Fibroblast of pulmonary artery (primary cell): ENCODE data around the gene CHTF8.
A peak's percentile ranks its signal among the peaks of the same experiment; 100 is the strongest.

Source experiments
- DNase-seq: peaks from one replicate; pipeline ENCODE4 v3.0.0-alpha.2; 2010; ENCODE audit warnings: low read depth
- H3K4me3 ChIP-seq: replicated peaks from 2 replicates; pipeline ENCODE4 v1.5.1; 2011; ENCODE audit warnings: low read depth, mild to moderate bottlenecking, control low read depth, low read length, moderate library complexity
- TF ChIP-seq, protein P1 (sequence below): IDR thresholded peaks from 2 replicates; pipeline ENCODE4 v1.5.1; 2011; ENCODE audit warnings: mild to moderate bottlenecking, control low read depth, low read length, inconsistent platforms; ENCODE audit errors: missing control alignments

CHTF8 gene

GRCh38 chr16:69084289-69084688, 48.1 kb downstream of the CHTF8 start:
- TF ChIP-seq, protein P1, sequence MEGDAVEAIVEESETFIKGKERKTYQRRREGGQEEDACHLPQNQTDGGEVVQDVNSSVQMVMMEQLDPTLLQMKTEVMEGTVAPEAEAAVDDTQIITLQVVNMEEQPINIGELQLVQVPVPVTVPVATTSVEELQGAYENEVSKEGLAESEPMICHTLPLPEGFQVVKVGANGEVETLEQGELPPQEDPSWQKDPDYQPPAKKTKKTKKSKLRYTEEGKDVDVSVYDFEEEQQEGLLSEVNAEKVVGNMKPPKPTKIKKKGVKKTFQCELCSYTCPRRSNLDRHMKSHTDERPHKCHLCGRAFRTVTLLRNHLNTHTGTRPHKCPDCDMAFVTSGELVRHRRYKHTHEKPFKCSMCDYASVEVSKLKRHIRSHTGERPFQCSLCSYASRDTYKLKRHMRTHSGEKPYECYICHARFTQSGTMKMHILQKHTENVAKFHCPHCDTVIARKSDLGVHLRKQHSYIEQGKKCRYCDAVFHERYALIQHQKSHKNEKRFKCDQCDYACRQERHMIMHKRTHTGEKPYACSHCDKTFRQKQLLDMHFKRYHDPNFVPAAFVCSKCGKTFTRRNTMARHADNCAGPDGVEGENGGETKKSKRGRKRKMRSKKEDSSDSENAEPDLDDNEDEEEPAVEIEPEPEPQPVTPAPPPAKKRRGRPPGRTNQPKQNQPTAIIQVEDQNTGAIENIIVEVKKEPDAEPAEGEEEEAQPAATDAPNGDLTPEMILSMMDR: no peak
- peak; percentile 86 for DNase-seq
- H3K4me3 ChIP-seq: no peak overlapping the region

GRCh38 chr16:69083306-69083941, 49.0 kb downstream of the CHTF8 start:
- TF ChIP-seq, protein P1: peak; percentile 4
- no peak for DNase-seq
- no peak overlapping the region for H3K4me3 ChIP-seq

GRCh38 chr16:69079697-69080096, 52.7 kb downstream of the CHTF8 start:
- no peak for DNase-seq
- TF ChIP-seq, protein P1: no peak
- no peak overlapping the region for H3K4me3 ChIP-seq

DNA sequence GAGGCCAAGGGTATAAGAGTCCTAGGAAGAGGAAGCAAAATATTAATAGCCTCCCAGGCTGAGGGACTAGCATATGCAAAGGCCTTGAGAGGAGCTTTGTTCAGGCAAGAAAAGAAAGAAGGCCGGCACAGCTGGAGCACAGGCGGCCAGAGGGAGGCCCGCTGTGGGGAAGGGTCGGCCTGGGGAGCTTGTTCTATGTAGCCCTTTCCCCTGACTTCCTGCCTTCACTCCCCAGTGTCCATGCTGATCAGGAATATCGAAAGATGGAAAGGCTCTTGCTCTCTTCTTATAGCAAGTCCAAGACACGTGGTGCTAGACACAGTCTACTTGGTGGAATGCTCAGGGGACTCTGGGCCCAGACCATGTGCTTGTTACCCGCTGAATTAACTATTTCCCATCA, 54.3 kb downstream of the CHTF8 start:
- H3K4me3 ChIP-seq: no peak overlapping the region
- DNase-seq: no peak
- TF ChIP-seq, protein P1: no peak

DNA sequence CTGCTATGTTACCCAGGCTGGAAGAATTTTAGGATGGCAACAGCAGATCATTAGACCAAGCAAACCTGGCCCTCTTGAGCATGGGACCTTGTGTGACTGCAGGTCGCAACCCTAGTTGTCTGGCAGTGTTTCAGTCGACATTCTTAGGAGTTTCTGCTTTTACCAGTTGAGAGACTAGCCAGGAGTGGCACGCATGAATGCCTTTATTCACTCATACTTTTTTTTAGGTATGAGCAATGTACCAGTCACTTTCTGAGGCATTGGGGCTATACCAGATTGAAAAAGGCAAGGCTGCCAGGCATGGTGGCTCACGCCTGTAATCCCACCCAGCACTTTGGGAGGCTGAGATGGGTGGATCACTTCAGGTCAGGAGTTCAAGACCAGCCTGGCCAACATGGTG, 55.1 kb downstream of the CHTF8 start:
- DNase-seq: no peak
- H3K4me3 ChIP-seq: no peak overlapping the region
- TF ChIP-seq, protein P1: no peak

DNA sequence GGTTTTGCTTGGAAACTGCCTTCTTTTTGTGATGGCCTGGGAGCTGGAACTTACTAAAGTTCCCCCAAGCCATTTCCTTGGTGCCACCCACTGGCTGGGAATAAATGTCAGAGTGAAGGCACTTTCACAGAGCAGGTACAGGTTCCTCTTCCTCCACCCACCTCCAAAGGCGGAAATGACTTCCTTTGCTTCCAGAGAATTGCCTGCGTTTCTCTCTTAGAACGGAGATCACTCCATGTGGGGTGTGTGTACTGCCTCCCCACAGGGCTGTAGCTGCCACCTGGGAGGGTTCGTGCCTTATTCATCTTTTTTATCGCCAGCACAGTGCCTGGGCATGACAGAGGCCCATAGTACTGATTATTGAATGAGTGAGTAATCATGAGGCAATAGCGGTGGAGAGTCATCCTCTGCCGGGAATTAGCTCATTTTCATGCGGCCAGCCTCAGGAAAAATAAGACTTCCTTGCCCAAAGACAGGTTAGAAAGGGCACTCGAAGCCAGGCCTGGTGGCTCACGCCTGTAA, 59.1 kb downstream of the CHTF8 start:
- TF ChIP-seq, protein P1: no peak
- peak; percentile 83 for DNase-seq
- no peak overlapping the region for H3K4me3 ChIP-seq

DNA sequence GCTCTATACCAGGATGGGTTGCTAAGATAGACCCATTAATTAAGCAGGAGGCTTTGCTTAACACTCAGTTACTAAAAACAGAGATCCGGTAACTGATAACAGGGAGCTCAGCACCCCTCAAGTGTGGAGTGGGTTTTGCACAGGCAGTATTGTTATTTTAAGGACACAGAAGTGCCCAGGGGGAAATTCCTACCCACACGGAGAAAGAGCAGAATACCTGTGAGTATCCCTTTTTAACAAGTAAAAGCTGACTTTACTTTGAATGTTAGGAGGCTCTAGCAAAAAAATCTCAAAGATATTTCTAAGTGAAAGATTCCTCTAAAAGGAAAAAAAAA, 59.8 kb downstream of the CHTF8 start:
- TF ChIP-seq, protein P1: no peak
- no peak for DNase-seq
- no peak overlapping the region for H3K4me3 ChIP-seq
